ENCODE measurements around the gene MELTF.

Gene MELTF

GRCh38 chr3:196985954-196986885 lies 43.4 kb downstream of the MELTF start:
- Histone ChIP-seq H3K4me2 (ENCODE audit: low read depth, low read length, poor library complexity, severe bottlenecking) (no peak overlapping the region), H3K4me1 (ENCODE audit: insufficient read depth, low read length, poor library complexity, severe bottlenecking) (no peaks in the 10 kb centered on the region)
- TF ChIP-seq EZH2phosphoT487 (IDR thresholded peaks at IDR 0.05; ENCODE audit: borderline replicate concordance) (no peak), CTCF (conservative IDR thresholded peaks at IDR 0.05; ENCODE audit: low read length) (no peak)

GRCh38 chr3:196985298-196985697 lies 44.3 kb downstream of the MELTF start:
- no peaks in the 10 kb centered on the region for H3K27me3 ChIP-seq (ENCODE audit: insufficient read depth, low read length, poor library complexity, severe bottlenecking)
- no peaks in the 10 kb centered on the region for H3K36me3 ChIP-seq (ENCODE audit: insufficient read depth, low read length)
- H4K20me1 ChIP-seq (ENCODE audit: insufficient read depth, low read length, poor library complexity, severe bottlenecking) = no peaks in the 10 kb centered on the region
- H3F3A ChIP-seq (ENCODE audit: low read depth) = no peaks in the 10 kb centered on the region
- no peak overlapping the region for H2AFZ ChIP-seq (ENCODE audit: low read length)
- no peak overlapping the region for H3K4me3 ChIP-seq (ENCODE audit: low read length, poor library complexity, severe bottlenecking)
- H3K4me2 ChIP-seq (ENCODE audit: low read depth, low read length, poor library complexity, severe bottlenecking) = no peak overlapping the region
- H3K79me2 ChIP-seq (ENCODE audit: insufficient read depth, low read length) = no peaks in the 10 kb centered on the region
- H3K9me3 ChIP-seq (ENCODE audit: insufficient read depth, low read depth, low read length) = 0 out of 2 replicates have a peak, but pooled peaks cover 7% of the 10 kb centered on the region
- H3K9ac ChIP-seq (ENCODE audit: low read depth, low read length, poor library complexity, severe bottlenecking) = no peak overlapping the region
- no peak for TF ChIP-seq EZH2phosphoT487 (IDR thresholded peaks at IDR 0.05; ENCODE audit: borderline replicate concordance)
- H3K9me2 ChIP-seq (replicated peaks; ENCODE audit: low read depth, low read length) = no peaks in the 10 kb centered on the region
- H3K4me1 ChIP-seq (ENCODE audit: insufficient read depth, low read length, poor library complexity, severe bottlenecking) = no peaks in the 10 kb centered on the region

More at GRCh38 chr3:196985954-196986885, 43.4 kb downstream of the MELTF start:
- no peaks in the 10 kb centered on the region for H3K9me2 ChIP-seq (replicated peaks; ENCODE audit: low read depth, low read length)
- no peak overlapping the region for H3K4me3 ChIP-seq (ENCODE audit: low read length, poor library complexity, severe bottlenecking)
- H3K27me3 ChIP-seq (ENCODE audit: insufficient read depth, low read length, poor library complexity, severe bottlenecking) = no peaks in the 10 kb centered on the region
- H3K79me2 ChIP-seq (ENCODE audit: insufficient read depth, low read length) = no peaks in the 10 kb centered on the region
- no peak overlapping the region for H2AFZ ChIP-seq (ENCODE audit: low read length)
- 0 out of 2 replicates have a peak, but pooled peaks cover 7% of the 10 kb centered on the region for H3K9me3 ChIP-seq (ENCODE audit: insufficient read depth, low read depth, low read length)
- H3K9ac ChIP-seq (ENCODE audit: low read depth, low read length, poor library complexity, severe bottlenecking) = no peak overlapping the region
- no peaks in the 10 kb centered on the region for H3K36me3 ChIP-seq (ENCODE audit: insufficient read depth, low read length)
- no peaks in the 10 kb centered on the region for H4K20me1 ChIP-seq (ENCODE audit: insufficient read depth, low read length, poor library complexity, severe bottlenecking)
- H3F3A ChIP-seq (ENCODE audit: low read depth) = no peaks in the 10 kb centered on the region

- Histone ChIP-seq H3K4me1 (ENCODE audit: insufficient read depth, low read length, poor library complexity, severe bottlenecking) (no peaks in the 10 kb centered on the region), H3K36me3 (ENCODE audit: insufficient read depth, low read length) (no peaks in the 10 kb centered on the region), H3F3A (ENCODE audit: low read depth) (no peaks in the 10 kb centered on the region), H3K4me3 (ENCODE audit: low read length, poor library complexity, severe bottlenecking) (no peak overlapping the region), H2AFZ (ENCODE audit: low read length) (no peak overlapping the region), H3K79me2 (ENCODE audit: insufficient read depth, low read length) (no peaks in the 10 kb centered on the region), H3K27me3 (ENCODE audit: insufficient read depth, low read length, poor library complexity, severe bottlenecking) (no peaks in the 10 kb centered on the region), H3K4me2 (ENCODE audit: low read depth, low read length, poor library complexity, severe bottlenecking) (no peak overlapping the region), H3K9me3 (ENCODE audit: insufficient read depth, low read depth, low read length) (0 out of 2 replicates have a peak, but pooled peaks cover 7% of the 10 kb centered on the region), H3K9me2 (replicated peaks; ENCODE audit: low read depth, low read length) (no peaks in the 10 kb centered on the region), H3K9ac (ENCODE audit: low read depth, low read length, poor library complexity, severe bottlenecking) (no peak overlapping the region), H4K20me1 (ENCODE audit: insufficient read depth, low read length, poor library complexity, severe bottlenecking) (no peaks in the 10 kb centered on the region)
- TF ChIP-seq EZH2phosphoT487 (IDR thresholded peaks at IDR 0.05; ENCODE audit: borderline replicate concordance) = no peak
These were observed 46.4 kb downstream of the MELTF start for GRCh38 chr3:196983186-196983585.

GRCh38 chr3:196981657-196982056 lies 48.0 kb downstream of the MELTF start:
- no peak overlapping the region for H3K4me2 ChIP-seq (ENCODE audit: low read depth, low read length, poor library complexity, severe bottlenecking)
- H2AFZ ChIP-seq (ENCODE audit: low read length) = no peak overlapping the region

More at GRCh38 chr3:196981657-196982056, 48.0 kb downstream of the MELTF start:
- Histone ChIP-seq H3K4me1 (ENCODE audit: insufficient read depth, low read length, poor library complexity, severe bottlenecking) (no peaks in the 10 kb centered on the region), H3K79me2 (ENCODE audit: insufficient read depth, low read length) (no peaks in the 10 kb centered on the region), H4K20me1 (ENCODE audit: insufficient read depth, low read length, poor library complexity, severe bottlenecking) (no peaks in the 10 kb centered on the region), H3K9me3 (ENCODE audit: insufficient read depth, low read depth, low read length) (0 out of 2 replicates have a peak, but pooled peaks cover 7% of the 10 kb centered on the region), H3K4me3 (ENCODE audit: low read length, poor library complexity, severe bottlenecking) (no peak overlapping the region), H3K36me3 (ENCODE audit: insufficient read depth, low read length) (no peaks in the 10 kb centered on the region), H3K27me3 (ENCODE audit: insufficient read depth, low read length, poor library complexity, severe bottlenecking) (no peaks in the 10 kb centered on the region), H3K9ac (ENCODE audit: low read depth, low read length, poor library complexity, severe bottlenecking) (no peak overlapping the region), H3K9me2 (replicated peaks; ENCODE audit: low read depth, low read length) (no peaks in the 10 kb centered on the region), H3F3A (ENCODE audit: low read depth) (no peaks in the 10 kb centered on the region)
- TF ChIP-seq EZH2phosphoT487 (IDR thresholded peaks at IDR 0.05; ENCODE audit: borderline replicate concordance) (no peak), CTCF (conservative IDR thresholded peaks at IDR 0.05; ENCODE audit: low read length) (no peak)
